Prostate gland (tissue), 2 donors: ENCODE data around the gene ZNF664.

ENCODE experiments used
- CTCF ChIP-seq, 4 experiments: fragments of 200-600 bp in 2 of 4; fragments of 450-650 bp in 2 of 4; sonication (generic) in 2 of 4; IDR thresholded peaks; 1 replicate in 3 of 4; 2 replicates in 1 of 4; pipeline ENCODE4 v1.5.1; 2016 to 2019; ENCODE audit warnings: antibody characterized with exemption in 4 of 4, mild to moderate bottlenecking in 2 of 4, moderate library complexity in 2 of 4
- POLR2AphosphoS5 ChIP-seq: sonication (generic); formaldehyde crosslinking; IDR thresholded peaks from one replicate; pipeline ENCODE4 v1.6.1; 2017; ENCODE audit warnings: antibody characterized with exemption

DNA sequence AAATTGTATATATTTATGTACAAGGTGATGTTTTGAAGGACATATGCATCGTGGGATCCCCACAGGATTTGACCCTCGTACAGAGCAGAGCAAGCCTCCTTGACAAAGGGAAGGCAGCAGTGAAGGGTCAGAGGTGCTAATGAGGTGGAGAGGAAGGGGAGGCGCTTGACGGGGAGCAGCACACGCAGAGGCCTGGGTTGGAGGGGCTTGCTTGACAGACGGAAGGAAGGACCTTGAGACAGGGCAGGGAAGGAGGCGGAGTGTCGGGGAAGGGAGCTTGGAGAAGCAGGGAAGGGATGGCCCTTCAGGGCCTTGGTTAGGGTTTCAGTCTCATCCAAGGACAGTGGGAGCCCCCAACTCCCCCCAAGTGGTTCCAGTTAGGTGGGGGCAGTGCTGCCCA lies 52.6 kb downstream of the ZNF664 start:
- no peak for TF ChIP-seq CTCF (IDR thresholded peaks at IDR 0.05)
- TF ChIP-seq POLR2AphosphoS5 = no peak
